ENCODE data around the gene JADE3. TPM values are rescaled to one million over a fixed set of nuclear protein-coding genes. Genes with fewer than 3 reads are reported as not detected.

Gene JADE3
- total RNA-seq, 1 donor from 2014 or later, result 10.1 TPM

GRCh38 chrX:47078129-47079043 is 166.2 kb downstream of the JADE3 start, which contains the start of gene RGN:
Gene RGN, plus strand, starts transcription at chrX:47078443. Its CDS starts 2,702 bp downstream, at chrX:47081145.
- Histone ChIP-seq H3K4me3 (peak within 1 kb of the TSS; percentile 41), H3K27me3 (no peaks in the 10 kb centered on the region), H3K36me3 (no peaks in the 10 kb centered on the region), H3K9me3 (no peaks in the 10 kb centered on the region), H3K4me1 (no peaks in the 10 kb centered on the region), H3K27ac (peak within 1 kb of the TSS; percentile 60)
- DNase-seq (peak; percentile 62), ATAC-seq (peak; percentile 62)
- intact Hi-C loops (cut with DNase I), result no loop called here
- TF ChIP-seq CTCF (IDR thresholded peaks at IDR 0.05), result no peak

GRCh38 chrX:47080215-47080914 is 168.1 kb downstream of the JADE3 start:
- H3K9me3 ChIP-seq, result no peaks in the 10 kb centered on the region
- no peak for DNase-seq
- no peak for ATAC-seq
- no peaks in the 10 kb centered on the region for H3K27me3 ChIP-seq
- no peak overlapping the region for H3K4me3 ChIP-seq
- no peak for TF ChIP-seq CTCF (IDR thresholded peaks at IDR 0.05)
- intact Hi-C loops (cut with DNase I), result no loop called here
- no peaks in the 10 kb centered on the region for H3K36me3 ChIP-seq
- H3K27ac ChIP-seq, result no peak overlapping the region
- no peaks in the 10 kb centered on the region for H3K4me1 ChIP-seq

GRCh38 chrX:47080915-47081236 is 168.7 kb downstream of the JADE3 start:
- Histone ChIP-seq H3K27ac (no peak overlapping the region), H3K4me1 (no peaks in the 10 kb centered on the region), H3K9me3 (no peaks in the 10 kb centered on the region), H3K36me3 (no peaks in the 10 kb centered on the region), H3K27me3 (no peaks in the 10 kb centered on the region), H3K4me3 (no peak overlapping the region)
- no peak for ATAC-seq
- DNase-seq, result no peak
- TF ChIP-seq CTCF (IDR thresholded peaks at IDR 0.05), result no peak
- intact Hi-C loops (cut with DNase I), result no loop called here

- DNase-seq (no peak), ATAC-seq (peak; percentile 41)
These were observed 179.0 kb downstream of the JADE3 start for GRCh38 chrX:47091149-47091775.

More at GRCh38 chrX:47091149-47091775, 179.0 kb downstream of the JADE3 start:
- H3K4me1 ChIP-seq, result no peaks in the 10 kb centered on the region
- H3K9me3 ChIP-seq, result no peaks in the 10 kb centered on the region
- intact Hi-C loops (cut with DNase I), result no loop called here
- no peaks in the 10 kb centered on the region for H3K27me3 ChIP-seq
- H3K27ac ChIP-seq, result peak overlapping the region; percentile 30
- H3K36me3 ChIP-seq, result no peaks in the 10 kb centered on the region
- TF ChIP-seq CTCF (IDR thresholded peaks at IDR 0.05), result no peak
- no peak overlapping the region for H3K4me3 ChIP-seq

All from upper lobe of right lung (tissue), 1 donor.